CD8-positive, alpha-beta memory T cell (primary cell): Measurements from ENCODE around the gene SIK1. TPM values are rescaled to one million over a fixed set of nuclear protein-coding genes. Genes with fewer than 3 reads are reported as not detected.

Experiments used
- polyA plus RNA-seq: library from polyadenylated mRNA; unstranded; fragments of 300-500 nt; fragmentation: Illumina TruSeq; gene quantifications from one replicate; pipeline ENCODE4 v1.2.3, GENCODE V29; 2021
- total RNA-seq, 2 experiments: library from RNA; stranded (reverse); gene quantifications; one replicate each; pipeline ENCODE4 v1.2.3, GENCODE V29; 2021

The SIK1 gene
- total and polyA plus RNA-seq, 3 experiments from 2014 or later: 0.62 to 6.0 (median 4.6) TPM

Other genes with a start within 250 kb of the SIK1 start
- 1 to 10 TPM in 1 of 2 experiments, under 1 TPM in 1; 0.53 to 1.4 TPM for gene HSF2BP, start 232.4 kb upstream of the SIK1 start, total RNA-seq
- 0.28 TPM for gene HSF2BP, start 232.4 kb upstream of the SIK1 start, polyA plus RNA-seq
- gene RRP1B, start 232.4 kb upstream of the SIK1 start, total RNA-seq: 10 to 100 TPM; 92.6 to 94.3 TPM
- gene RRP1B, start 232.4 kb upstream of the SIK1 start, polyA plus RNA-seq: 43.6 TPM